ENCODE measurements around the gene PPARA.
"Not testable (repeated sequence)": the region's sequence is repeated elsewhere in the genome, so short reads cannot be mapped to it uniquely, and the experiment has no call there.

Gene PPARA

DNA sequence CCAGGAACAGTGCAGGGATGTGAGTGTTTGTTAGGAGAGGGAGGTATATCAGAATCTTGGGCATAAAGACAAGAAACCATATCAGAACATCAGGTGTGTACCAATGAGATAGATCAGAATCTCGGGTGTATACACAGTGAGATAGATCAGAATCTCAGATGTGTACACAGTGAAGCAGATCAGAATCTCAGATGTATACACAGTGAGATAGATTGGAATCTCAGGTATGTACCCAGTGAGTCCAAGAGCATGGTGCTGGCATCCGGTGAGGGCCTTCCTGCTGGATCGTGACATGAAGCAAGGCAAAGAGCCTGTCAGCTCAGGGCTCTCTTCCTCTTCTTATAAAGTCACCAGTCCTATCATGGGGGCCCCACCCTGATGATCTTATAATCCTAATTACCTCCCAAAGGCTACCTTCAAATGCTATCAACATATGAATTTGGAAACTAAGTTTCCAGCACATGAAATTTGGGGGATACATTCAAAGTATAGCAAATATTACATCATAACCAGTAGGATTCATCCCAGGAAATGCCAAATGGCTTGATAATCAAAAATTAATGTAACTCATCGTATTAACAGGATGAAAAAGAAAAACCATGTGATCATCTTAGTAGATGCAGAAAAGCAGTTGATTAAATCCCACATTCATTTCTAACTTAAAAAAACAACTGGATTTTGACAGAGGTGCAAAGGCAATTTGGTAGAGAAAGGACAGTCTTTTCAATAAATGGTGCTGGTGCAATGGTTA lies 28.6 kb downstream of the PPARA start:
- no peak for FAIRE-seq

DNA sequence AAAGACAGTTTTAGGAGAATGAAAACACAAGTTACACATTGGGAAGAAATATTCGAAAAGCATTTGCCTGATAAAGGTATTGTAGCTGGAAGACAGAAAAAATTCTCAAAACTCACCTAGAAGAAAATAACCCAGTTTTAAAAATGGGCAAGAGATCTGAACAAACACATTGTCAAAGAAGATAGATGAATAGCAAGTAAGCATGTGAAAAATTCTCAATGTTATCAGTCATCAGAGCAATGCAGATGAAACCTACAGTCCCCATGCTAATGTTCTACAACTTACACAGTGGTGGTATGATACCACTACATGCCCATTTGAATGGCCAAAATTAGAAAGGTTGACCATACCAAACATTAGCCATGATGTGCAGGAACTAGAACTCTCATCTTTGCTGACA lies 29.4 kb downstream of the PPARA start:
- no peak for FAIRE-seq

DNA sequence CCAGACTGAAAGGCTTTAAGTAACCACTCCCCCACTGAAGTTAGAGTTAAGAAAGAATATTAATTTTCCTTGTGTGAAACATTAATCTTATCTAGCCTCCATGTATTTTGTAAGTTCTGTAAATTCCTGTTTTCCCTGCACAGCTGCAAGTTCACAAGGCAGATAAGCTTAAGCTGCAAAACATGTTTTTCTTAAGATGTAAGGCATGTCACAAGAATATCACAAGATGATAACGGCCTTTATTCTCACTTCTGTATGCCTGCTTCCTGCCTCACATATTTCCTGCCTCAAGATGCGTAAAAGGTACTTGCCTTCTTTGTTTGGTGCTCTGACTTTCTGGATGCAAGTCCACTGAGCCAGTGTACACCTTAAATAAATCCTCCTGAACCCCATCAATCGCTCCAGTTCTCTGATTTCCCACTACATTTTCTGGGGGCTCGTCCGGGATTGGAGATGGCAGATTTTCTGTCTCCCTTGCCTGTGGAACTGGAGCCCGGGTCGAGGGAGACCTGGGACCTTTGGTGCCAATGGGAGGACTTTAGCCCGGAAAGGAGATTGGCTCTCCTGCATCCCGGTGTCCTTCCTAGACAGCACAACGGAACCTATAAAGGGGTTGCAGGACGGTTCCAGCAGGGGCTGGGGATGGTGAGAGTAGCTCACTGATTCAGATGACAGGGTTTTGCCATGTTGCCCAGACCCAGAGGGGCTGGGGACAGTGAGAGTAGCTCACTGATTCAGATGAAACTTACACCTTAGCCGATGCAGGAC lies 30.2 kb downstream of the PPARA start:
- no peak for FAIRE-seq

DNA sequence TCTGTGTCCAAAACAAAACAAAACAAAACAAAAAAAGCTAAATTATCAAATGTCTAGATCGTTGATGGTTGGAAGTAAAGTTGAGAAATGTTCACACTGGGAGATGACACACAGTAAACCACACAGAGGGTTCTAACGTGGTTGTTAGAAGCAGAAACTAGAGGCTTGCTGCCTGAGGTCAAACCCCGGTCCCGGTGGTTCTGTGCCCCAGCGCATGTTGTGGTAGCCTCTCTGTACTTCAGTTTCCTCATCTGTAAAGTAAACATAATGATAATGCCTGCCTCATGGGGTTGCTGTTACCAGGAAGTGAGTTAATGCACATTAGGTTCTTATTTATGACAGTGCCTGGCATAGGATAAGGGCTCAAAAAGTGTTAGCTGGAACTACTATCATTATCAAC lies 33.4 kb downstream of the PPARA start:
- FAIRE-seq: no peak

DNA sequence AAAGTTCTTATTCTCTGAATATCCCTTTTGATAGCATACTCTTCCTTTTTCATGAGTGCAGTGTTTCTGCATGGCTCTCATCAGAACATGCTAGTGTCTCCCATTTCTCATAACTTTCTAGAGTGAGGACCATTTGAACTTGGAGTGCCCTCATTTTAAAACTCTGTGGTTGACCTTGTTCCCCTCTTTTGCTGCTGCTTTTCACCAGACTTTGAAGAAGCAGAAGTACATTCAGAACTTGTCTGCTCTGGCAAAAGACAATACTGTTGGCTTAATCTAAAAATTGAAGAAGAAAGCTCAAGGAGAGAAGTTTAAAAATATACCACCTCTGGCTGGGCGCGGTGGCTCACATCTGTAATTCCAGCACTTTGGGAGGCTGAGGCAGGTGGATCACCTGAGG lies 35.0 kb downstream of the PPARA start:
- no peak for FAIRE-seq

DNA sequence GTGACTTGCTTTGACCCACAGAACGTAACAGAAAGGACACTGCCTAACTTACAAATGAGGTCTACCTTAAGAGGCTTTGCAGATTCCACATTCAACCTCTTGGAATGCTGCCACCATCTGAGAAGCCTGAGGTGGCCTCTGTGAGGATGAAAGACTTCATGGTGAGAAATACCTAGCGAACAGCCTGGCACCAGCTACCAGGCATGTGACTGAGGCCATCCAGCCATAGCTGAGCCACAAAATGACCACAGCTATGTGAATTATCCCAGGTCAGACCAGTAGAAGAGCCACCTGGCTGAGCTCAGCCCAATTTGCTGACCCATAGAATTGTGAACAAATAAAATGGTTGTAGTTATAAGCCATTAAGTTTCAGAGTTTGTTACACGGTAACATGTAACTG lies 37.5 kb downstream of the PPARA start:
- no peak for FAIRE-seq

DNA sequence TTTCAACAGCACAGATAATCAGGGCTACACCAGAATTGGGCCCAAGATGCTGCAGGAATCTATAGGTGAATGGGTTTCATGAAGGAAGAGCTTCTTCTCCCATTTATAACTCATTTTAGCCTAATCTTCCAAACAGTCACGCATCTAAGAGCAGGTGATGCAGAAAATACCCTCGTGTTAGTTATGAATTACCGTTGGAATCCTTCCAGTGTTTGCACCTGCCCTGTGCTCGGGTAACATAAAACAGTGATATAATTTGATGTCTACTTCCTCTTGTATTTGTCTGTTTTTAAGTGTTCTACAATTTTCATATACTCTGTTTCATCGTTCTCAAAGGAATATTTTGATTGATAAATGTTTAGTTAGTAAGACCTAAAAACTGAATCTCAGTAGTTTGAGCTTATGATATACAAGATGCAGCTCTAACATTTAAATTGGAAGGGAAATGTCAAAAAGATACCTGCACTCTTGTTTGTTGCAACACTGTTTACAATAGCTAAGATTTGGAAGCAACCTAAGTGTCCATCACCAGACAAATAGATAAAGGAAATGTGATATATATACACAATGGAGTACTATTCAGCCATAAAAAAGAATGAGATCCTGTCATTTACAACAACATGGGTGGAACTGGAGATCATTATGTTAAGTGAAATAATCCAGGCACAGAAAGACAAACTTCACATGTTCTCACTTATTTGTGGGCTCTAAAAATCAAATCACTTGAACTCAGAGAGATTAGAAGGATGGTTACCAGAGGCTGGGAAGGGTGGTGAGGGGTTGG lies 42.1 kb downstream of the PPARA start:
- FAIRE-seq: no peak

DNA sequence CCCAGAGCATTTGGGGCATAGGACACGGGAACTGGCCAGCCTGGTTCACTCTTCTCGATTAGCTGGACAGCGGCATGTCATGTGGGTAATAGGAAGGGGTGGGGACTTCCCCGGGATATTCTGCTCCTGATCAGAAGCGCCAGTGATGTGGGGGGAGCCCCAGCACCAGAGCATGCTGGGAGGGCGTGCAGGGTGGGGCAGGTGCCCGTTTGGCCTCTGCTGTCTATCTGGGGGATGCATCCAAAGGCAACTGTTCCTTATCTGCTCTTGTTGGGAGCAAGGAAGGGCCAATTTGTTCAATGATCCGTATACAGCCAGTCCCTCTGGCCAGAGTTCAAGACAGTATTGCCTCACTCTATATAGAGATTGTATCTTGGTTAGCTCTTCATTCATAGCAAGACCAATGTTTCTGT lies 43.6 kb downstream of the PPARA start:
- FAIRE-seq: no peak

DNA sequence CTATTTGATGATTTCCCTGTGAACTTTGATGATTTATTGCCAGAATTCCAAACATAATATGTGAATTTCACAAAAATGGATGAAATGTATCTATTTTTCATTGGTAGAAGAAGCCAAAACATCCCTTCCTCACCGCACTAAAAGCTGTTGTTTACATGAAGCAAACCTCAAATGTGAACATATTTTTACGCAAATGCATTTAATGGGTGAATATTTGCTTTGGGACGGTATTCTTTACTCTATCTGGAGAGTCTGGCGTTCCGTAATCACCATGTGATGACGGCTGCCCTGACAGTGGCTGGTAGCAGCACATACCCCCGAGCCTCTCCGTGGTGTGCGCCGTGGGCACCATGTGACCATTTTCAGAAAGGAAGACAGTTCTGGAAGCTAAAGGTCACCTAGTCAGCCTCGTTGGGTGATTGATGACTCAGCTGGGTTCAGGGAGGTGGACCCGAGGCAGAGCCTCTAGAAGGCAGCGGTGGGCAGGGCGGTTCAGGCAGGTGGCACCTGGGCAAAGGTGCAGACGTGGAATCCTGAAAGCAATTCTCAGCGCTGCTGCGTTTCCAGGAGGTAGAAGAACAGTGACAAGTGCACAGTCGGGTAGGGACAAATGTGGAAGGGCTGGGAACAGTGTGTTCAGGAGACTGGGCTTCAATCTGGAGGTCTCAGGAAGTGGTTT lies 45.3 kb downstream of the PPARA start:
- FAIRE-seq: no peak

DNA sequence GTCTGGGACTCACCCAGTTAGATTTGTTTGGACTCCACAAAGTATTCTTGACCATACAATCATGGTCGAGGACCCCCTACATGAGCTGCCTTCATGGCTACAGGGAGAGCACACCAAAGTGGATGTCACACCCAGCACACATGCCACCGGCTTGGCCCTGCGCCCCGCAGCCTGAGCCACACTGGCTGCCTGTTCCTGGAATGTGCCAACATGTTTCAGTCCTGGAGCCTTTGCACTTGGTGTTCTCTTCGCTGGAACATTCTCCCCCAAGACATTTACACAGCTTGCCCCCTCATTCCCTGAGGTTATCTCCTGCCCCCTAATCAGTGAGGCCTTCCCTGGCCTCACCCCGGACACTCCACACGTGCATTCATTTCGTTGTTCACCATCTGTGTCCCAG lies 46.0 kb downstream of the PPARA start:
- FAIRE-seq: no peak

DNA sequence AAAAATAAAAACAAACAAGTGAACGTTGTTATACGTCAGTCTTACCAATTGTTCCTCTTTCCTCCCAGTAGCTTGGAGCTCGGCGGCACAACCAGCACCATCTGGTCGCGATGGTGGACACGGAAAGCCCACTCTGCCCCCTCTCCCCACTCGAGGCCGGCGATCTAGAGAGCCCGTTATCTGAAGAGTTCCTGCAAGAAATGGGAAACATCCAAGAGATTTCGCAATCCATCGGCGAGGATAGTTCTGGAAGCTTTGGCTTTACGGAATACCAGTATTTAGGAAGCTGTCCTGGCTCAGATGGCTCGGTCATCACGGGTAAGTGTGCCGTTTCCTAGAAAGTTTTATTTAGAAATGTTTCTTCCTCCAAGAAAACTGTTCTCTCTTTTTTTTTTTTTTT lies 47.9 kb downstream of the PPARA start:
- no peak for FAIRE-seq

DNA sequence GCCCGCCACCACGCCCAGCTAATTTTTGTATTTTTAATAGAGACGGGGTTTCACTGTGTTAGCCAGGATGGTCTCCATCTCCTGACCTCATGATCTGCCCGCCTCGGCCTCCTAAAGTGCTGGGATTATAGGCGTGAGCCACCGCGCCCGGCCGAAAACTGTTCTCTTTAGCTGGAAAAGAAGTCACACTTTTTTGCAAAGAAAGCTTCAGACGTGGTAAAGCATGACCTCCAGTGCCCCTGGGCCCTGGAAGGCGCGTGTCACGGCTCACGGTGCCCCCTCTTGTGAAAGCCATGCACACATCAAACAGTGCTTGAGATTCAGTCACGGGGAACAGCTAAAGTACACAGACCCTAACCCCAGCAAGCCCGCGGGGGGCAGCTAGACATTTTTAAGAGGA lies 48.5 kb downstream of the PPARA start:
- not testable (repeated sequence) for FAIRE-seq

DNA sequence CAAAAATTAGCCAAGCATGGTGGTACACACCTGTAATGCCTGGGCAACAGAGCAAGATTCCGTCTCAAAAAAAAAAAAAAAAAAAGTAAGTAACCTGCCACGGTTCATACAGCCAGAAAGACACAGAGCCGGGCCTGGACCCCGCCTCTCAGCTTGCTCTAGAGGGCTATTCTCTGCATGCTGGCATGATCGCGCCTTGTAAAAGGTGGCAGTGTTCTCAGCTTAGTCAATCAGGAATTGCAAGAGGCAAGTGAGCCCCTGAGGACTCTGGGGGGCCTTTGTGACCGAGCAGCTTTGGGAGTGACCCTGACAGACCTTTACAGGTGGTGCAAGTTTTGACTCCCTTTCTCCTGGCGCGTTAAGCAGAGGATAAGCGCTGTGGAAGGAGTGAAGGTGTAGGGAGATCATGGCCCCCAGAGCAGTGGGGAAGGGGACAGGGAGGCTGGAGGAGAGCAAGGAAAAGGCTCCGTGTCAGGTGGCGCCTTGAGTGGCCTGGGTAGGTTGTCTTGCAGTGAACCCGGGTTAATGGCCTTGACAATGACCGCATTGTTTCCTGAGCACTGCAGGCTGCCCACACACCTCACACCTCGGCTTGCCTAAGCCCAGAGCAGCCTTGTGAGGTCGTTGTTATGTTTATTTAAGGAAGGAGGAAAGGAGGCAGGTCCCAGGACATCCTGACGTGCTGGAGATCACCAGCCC lies 50.9 kb downstream of the PPARA start:
- no peak for FAIRE-seq

DNA sequence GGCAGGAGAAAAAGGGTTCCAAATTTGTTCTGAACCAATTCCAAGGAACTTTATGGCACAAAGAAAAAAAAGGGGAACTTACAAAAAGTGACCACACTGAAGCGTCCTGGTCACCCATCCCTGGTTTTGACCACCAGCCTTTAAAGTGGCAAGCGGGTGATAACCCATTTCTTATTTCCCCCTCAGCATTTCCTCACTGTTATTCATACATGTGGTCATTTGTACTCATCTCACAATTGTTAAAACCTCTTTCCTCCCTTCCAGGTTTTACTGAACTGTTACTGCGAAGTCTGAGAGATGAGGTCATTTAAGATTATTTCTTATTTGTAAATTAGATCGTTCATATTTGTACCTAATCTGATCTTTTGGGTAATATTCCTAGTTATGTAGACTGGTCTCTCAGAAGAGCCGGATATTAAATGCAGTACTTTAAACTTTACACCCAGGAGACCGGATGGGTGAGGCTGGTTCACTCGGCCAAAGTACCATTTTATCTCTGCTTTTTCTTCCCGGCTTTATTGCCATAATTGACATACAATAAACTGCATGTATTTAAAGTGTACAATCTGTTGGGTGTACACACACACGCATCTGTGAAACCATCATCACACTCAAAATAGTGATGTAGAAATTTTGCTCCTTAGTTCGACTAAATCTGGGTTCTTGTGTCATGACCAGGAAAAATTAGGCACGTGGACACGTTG lies 52.7 kb downstream of the PPARA start:
- no peak for FAIRE-seq

DNA sequence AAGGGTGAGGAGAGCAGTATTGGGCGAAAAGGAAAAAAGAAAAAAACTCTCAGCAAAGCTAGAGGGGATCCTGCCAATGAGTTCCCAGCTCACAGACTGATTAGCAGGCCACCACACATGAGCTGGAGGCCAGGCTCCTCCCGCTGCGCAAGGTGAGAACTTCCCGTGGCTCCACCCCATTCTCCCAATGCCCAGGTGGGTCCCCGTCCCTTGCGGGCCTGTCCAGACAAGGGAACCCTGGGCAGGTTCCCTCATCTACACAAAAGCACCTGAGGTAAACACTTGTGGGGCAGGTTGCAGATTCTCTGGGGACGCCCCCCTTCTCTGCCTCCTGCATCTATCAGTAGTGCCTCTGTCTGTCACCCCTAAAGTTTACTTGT lies 53.3 kb downstream of the PPARA start:
- no peak for FAIRE-seq

DNA sequence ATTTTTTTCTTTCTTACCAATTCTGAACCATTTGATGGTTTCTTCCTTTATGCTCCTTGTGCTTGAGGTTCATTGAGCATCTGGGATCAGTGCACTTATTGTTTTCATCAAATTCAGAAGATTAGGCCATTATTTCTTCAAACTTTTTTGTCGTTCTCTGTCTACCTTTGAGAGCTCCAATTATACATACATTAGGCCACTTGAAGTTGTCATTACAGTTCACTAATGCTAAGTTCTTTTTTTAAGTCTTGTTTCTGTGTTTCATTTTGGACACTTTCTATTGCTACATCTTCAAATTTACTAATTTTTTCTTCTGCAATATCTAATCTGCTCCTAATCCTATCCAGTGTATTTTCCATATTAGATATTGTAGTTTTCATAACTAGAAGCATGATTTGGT lies 58.9 kb downstream of the PPARA start:
- FAIRE-seq: no peak

DNA sequence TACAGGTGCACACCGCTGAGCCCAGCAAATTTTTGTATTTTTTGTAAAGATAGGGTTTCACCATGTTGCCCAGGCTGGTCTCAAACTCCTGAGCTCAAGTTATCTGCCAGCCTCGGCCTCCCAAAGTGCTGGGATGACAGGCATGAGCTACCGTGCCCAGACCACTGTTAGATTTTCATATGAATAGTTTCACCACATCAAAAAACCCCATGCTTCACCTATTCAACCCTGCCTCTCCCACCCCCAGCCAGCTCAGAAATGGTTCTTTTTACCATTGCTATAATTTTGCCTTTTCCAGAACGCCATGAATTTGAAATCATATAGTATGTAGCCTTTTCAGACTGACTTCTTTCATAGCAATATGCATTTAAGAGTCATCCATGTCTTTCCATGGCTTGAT lies 61.9 kb downstream of the PPARA start:
- FAIRE-seq: no peak

DNA sequence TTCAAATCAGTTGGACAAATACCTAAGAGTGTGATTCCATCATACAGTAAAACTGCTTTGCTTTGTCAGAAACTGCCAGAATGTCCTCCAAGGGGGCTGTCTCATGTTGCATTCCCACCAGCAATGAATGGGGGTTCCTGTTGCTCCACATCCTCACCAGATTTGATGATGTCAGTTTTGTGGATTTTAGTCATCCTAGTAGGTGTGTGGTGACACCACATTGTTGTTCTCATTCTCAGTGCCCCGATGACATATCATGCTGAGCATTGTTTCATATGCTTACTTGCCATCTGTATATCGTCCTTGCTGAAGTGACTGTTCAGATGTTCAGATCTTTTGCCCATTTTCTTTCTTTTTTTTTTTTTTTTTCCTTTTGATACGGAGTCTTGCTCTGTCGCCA lies 62.7 kb downstream of the PPARA start:
- no peak for FAIRE-seq

DNA sequence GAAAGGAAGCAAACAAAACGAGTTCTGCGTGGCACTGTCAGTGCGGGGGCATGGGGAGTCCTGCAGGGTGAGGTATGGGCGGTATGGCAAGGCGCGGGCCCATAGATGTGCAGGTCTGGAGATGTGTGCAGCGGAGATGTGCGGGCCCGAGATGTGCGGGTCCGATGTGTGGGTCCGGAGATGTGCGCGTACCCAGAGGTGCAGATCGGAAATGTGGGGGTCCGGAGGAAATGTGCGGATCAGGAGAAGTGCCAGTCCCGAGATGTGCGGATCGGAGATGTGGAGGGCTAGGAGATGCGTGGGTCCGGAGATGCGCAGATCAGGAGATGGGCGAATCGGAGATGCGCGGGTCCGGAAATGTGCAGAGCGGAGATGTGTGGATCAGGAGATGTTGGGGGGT lies 63.8 kb downstream of the PPARA start:
- FAIRE-seq: no peak

DNA sequence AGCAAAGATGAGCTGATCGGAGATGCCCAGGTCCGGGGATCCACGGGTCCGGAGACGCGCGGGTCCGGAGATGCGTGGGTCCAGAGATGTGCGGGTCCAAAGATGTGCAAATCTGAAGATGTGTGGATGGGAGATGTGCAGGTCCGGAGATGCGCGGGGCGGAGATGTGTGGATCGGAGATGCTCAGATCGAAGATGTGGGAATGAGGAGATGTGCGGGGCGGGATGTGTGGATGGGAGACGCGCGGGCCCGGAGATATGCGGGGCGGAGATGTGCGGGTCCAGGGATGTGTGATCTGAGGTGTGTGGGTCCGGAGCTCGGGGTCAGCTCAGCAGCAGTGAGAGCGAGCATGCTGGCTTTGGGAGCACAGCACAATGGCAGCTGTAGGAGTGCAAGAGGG lies 64.3 kb downstream of the PPARA start:
- FAIRE-seq: no peak

DNA sequence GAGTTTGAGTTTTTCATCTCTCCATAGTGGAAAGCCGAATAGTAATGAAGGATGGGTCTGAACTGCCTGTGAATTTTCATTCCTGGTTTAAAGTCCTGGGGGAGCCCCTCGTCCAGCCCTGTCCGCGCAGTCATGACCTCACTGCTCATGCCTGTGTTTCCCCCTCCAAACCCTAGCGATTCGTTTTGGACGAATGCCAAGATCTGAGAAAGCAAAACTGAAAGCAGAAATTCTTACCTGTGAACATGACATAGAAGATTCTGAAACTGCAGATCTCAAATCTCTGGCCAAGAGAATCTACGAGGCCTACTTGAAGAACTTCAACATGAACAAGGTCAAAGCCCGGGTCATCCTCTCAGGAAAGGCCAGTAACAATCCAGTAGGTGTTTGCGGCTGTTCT lies 69.3 kb downstream of the PPARA start:
- FAIRE-seq: no peak

DNA sequence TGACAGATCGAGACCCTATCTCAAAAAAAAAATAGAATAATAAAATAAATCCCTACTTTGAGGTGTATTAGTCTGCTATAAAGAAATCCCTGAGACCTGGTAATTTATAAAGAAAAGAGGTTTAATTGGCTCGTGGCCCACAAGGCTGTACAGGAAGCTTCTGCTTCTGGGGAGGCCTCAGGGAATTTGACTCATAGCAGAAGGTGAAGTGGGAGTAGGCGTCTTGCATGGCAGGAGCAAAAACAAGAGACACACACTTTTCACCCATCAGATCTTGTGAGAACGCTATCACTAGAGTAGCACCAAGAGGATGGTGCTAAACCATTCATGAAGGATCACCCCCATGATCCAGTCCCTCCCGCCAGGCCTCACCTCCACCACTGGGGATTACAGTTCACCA lies 70.6 kb downstream of the PPARA start:
- FAIRE-seq: no peak

All from G401.6 (cell line).